ENCODE data around the gene ADGRG6.
"Not testable (repeated sequence)": the region's sequence is repeated elsewhere in the genome, so short reads cannot be mapped to it uniquely, and the experiment has no call there.

Gene ADGRG6

DNA sequence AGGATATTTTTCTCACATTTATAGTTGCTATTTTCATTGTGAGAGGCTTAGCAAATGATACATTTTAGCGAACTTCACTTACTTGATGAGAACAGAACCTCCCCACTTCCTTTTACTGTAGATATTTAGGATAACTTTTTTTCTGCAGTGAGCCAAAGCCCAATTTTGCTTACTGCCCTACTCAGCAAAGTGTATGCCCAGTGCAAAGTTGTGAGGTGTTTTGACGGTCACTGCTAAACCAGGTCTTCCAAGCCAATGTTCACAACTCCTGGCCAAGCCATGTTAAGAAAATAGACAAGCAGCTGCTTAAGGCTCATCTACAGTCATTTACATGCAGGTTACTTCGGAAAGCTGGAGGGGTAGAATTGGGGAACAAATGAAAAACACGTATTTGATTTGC is 144.8 kb downstream of the ADGRG6 start:
- DNase-seq (ENCODE audit: low spot score), result no peak

GRCh38 chr6:142448091-142448729 is 146.4 kb downstream of the ADGRG6 start:
- DNase-seq (ENCODE audit: low spot score), result no peak

DNA sequence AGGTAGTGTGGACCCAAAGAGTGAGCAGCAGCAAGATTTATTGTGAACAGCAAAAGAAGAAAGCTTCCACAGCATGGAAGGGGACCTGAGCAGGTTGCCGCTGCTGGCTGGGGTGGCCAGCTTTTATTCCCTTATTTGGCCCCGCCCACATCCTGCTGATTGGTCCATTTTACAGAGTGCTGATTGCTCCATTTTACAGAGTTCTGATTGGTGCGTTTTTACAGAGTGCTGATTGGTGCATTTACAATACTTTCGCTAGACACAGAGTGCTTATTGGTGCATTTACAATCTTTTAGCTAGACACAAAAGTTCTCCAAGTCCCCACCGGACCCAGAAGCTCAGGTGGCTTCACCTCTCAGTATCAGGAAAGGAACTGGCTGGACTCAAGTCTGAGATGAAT is 149.0 kb downstream of the ADGRG6 start:
- DNase-seq (ENCODE audit: low spot score), result not testable (repeated sequence)

GRCh38 chr6:142452993-142453392 is 151.2 kb downstream of the ADGRG6 start:
- no peak for DNase-seq (ENCODE audit: low spot score)

- not testable (repeated sequence) for DNase-seq (ENCODE audit: low spot score)
Observed at GRCh38 chr6:142454196-142454595, 152.4 kb downstream of the ADGRG6 start.

GRCh38 chr6:142454848-142455247 is 153.0 kb downstream of the ADGRG6 start:
- not testable (repeated sequence) for DNase-seq (ENCODE audit: low spot score)

DNA sequence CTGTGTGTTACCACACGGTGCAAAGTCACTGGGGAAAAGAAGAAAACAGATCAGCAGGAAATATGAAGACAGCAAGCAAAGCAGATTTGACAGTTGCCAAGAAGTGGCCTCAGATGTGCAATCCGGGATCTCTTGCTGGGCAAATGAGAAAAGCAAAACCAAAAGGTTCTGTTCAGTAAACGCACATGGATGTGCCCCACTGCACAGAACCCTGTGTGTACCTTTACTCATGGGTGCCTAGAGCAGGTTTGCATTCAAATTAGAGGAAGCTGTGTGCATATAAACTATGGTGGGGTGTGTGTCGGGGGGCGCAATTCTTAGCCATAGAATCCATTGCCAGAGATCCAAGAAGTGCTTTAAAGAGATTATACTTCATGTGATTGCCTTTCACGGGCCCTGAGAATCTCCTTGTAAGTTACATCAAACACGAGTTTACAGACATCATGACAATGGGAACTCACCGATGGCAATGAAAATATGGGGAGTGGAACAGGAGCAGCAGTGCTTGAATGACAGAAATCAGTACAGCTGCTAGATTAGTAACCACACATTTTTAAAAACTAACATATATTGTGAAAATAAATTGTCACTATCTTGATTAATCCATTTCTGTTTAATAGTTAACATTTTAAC is 154.3 kb downstream of the ADGRG6 start:
- no peak for DNase-seq (ENCODE audit: low spot score)

GRCh38 chr6:142457638-142458406 is 156.0 kb downstream of the ADGRG6 start:
- DNase-seq (ENCODE audit: low spot score), result no peak

- DNase-seq (ENCODE audit: low spot score), result no peak
Observed at GRCh38 chr6:142458836-142459235, 157.0 kb downstream of the ADGRG6 start.

DNA sequence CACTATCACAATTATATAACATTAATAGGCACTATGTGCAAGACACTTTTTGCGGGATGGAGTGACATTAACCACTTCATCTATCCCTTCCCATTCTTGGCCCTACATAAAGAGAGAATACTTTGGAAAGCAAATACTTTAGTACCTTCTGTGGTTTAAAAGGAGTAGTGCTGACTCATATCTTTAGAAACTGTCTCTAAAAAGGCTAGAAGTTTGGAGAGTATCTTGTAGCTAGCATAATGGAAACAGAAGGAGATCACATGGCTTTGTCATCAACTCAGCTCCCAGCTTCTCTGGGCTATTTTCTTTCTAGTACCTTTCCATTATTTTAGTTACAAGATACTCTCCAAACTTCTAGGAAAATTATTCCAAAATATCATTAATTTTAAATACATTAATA is 157.5 kb downstream of the ADGRG6 start:
- DNase-seq (ENCODE audit: low spot score), result no peak

DNA sequence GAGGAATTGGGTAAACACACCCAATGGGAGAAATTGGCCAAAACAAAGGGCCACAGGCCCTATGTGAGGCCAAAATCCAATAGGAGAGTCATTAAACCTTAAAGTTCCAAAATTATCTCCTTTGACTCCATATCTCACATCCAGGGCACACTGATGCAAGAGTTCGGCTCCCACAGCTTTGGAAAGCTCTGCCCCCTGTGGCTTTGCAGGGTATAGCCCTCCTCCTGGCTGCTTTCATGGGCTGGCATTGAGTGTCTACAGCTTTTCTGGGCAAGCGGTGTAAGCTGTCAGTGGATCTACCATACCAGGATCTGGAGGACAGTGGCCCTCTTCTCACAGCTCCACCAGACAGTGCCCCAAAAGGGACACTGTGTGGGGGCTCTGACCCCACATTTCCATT is 160.5 kb downstream of the ADGRG6 start:
- no peak for DNase-seq (ENCODE audit: low spot score)

GRCh38 chr6:142463988-142464387 is 162.2 kb downstream of the ADGRG6 start:
- DNase-seq (ENCODE audit: low spot score), result no peak

GRCh38 chr6:142469220-142469619 is 167.4 kb downstream of the ADGRG6 start:
- no peak for DNase-seq (ENCODE audit: low spot score)

DNA sequence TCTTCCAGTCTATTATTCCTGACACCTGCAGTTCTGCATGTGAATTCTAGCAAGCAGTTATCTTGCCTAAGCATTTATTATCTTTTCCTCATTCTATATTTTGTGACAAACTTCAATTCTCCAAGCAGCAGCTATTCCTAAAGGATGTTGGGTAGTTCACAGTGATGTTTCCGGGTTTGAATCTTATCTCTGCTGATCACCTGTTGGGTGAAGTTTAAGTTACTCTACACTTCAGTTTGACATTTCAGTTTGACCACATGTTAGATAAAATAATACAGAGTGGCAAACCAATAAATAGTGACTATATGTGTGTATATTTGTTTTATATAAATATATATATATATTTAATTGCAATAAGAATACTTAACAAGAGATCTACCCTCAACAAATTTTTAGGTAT is 168.6 kb downstream of the ADGRG6 start:
- no peak for DNase-seq (ENCODE audit: low spot score)

GRCh38 chr6:142474531-142475289 is 172.9 kb downstream of the ADGRG6 start:
- DNase-seq (ENCODE audit: low spot score), result peak; percentile 75

DNA sequence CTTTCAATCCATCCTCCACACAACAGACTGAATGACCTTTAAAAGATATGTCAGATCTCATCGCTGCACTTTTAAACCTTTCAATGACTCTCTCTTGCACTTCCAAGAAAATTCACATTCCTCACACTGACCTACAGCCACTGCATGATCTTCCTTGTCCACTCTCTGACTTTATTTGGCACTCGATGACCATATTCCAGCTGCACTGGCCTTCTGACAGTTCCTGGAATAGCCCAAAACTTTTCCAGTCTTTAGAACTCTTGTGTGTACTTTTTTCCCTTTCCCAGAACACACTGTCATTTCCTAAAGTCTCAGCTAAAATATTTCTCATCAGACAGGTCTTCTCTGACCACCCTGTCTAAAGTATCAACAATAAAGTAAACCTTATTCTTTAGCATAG is 174.6 kb downstream of the ADGRG6 start:
- DNase-seq (ENCODE audit: low spot score), result no peak

- peak; percentile 67 for DNase-seq (ENCODE audit: low spot score)
Observed at GRCh38 chr6:142478117-142478516, 176.3 kb downstream of the ADGRG6 start.

GRCh38 chr6:142481466-142481865 is 179.7 kb downstream of the ADGRG6 start:
- no peak for DNase-seq (ENCODE audit: low spot score)

DNA sequence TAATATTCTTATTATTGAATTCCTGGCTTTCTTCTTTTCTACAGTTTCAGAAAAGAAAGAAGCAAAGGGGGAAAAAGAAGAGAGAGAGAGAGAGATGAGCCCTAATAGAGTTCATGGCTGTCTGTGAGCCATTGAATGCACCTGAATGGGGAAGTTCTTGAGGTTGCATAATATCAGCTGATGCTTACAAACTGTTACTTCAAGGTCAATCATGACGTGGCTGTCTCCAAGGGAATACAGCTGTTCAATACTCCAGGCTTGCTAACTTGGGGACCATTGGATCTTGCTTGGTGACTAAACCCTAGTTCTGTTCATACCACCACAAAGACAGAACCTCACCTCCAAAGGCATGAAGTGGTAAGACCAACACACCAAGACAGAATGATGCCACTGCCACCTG is 180.4 kb downstream of the ADGRG6 start:
- DNase-seq (ENCODE audit: low spot score), result no peak

GRCh38 chr6:142482974-142483373 is 181.2 kb downstream of the ADGRG6 start:
- no peak for DNase-seq (ENCODE audit: low spot score)

- DNase-seq (ENCODE audit: low spot score), result no peak
Observed at GRCh38 chr6:142485256-142485655, 183.4 kb downstream of the ADGRG6 start.

Measured in RKO (cell line).